Sigmoid colon (tissue), 4 donors: Measurements from ENCODE around the gene CBX6.

ENCODE experiments used
- CTCF ChIP-seq, 4 experiments: fragments of 450-650 bp in 3 of 4; fragments of 200-600 bp in 1 of 4; IDR thresholded peaks; one replicate each; pipeline ENCODE4 v1.5.1; 2016 to 2019; ENCODE audit warnings: antibody characterized with exemption in 4 of 4, mild to moderate bottlenecking in 3 of 4, moderate library complexity in 2 of 4
- EP300 ChIP-seq, 4 donors: sonication (generic); formaldehyde crosslinking; IDR thresholded peaks; one replicate each; pipeline ENCODE4 v1.6.1; 2017; ENCODE audit warnings: antibody characterized with exemption in 4 of 4
- POLR2A ChIP-seq, 2 donors: fragments of 450-650 bp; IDR thresholded peaks; one replicate each; pipeline ENCODE4 v1.6.1; 2016; ENCODE audit warnings: antibody characterized with exemption in 2 of 2, mild to moderate bottlenecking in 2 of 2, moderate library complexity in 2 of 2
- POLR2AphosphoS5 ChIP-seq, 4 donors: sonication (generic); formaldehyde crosslinking; IDR thresholded peaks; one replicate each; pipeline ENCODE4 v1.6.1; 2017; ENCODE audit warnings: antibody characterized with exemption in 4 of 4

GRCh38 chr22:38853196-38853651, 18.8 kb downstream of the CBX6 start:
- TF ChIP-seq CTCF (IDR thresholded peaks at IDR 0.05) (no peak), EP300 (IDR thresholded peaks at IDR 0.05) (no peak), POLR2A (IDR thresholded peaks at IDR 0.05) (no peak), POLR2AphosphoS5 (IDR thresholded peaks at IDR 0.05) (no peak)
